Kidney capillary endothelial cell (primary cell): ENCODE measurements around the gene POTED.
"Not testable (repeated sequence)": the region's sequence is repeated elsewhere in the genome, so short reads cannot be mapped to it uniquely, and the experiment has no call there.

Source experiments
- DNase-seq: peaks from one replicate; pipeline ENCODE4 v3.0.0-alpha.2; 2018; ENCODE audit warnings: low spot score

The POTED gene

GRCh38 chr21:13609477-13609876 is at the start of gene POTED:
Gene POTED, plus strand, starts transcription at chr21:13609777. Its CDS starts 452 bp downstream, at chr21:13610229.
- DNase-seq: not testable (repeated sequence)

GRCh38 chr21:13650101-13650500 is 40.5 kb downstream of the POTED start:
- not testable (repeated sequence) for DNase-seq

GRCh38 chr21:13651746-13652145 is 42.2 kb downstream of the POTED start:
- not testable (repeated sequence) for DNase-seq
